Measurements from ENCODE around the gene ZBP1. TPM values are rescaled to one million over a fixed set of nuclear protein-coding genes. Genes with fewer than 3 reads are reported as not detected.

ZBP1 gene
- total RNA-seq, 1 experiment from 2014 or later = not detected

DNA sequence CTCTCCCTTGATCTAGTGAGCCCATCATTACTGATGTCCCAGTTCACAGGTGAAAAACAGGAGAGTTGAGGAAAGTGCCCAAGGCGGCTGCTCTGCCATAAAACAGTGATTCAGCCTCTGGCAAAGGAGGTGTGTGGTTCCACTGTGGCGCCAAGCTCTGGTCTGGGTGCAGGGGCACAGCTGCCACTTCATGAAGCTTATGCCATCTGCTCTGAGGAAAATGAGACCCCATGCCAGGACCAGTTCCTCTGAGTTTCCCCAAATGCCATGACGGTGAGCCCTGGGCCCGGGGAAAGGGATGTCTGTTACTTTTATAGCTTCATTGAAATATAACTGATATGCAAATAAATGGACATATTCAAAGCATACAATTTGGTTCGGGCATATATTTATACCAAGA is 33.7 kb upstream of the ZBP1 start:
- ATAC-seq = no peak

More for the DNA sequence above, 33.7 kb upstream of the ZBP1 start:
- Histone ChIP-seq H3K4me1 (ENCODE audit: control insufficient read depth in 1 of 2, insufficient read depth in 2 of 2, low read length in 2 of 2) (no peaks in the 10 kb centered on the region), H3K79me2 (ENCODE audit: insufficient read depth, low read length) (no peaks in the 10 kb centered on the region), H3K9me2 (ENCODE audit: insufficient read depth) (no peaks in the 10 kb centered on the region), H3K27me3 (ENCODE audit: insufficient read depth, low read length) (peaks cover 20% of the 10 kb centered on the region), H3K9ac (ENCODE audit: low read length) (no peak overlapping the region), H3K27ac (ENCODE audit: low read depth, low read length) (no peak overlapping the region), H4K20me1 (ENCODE audit: insufficient read depth) (no peaks in the 10 kb centered on the region), H3K36me3 (ENCODE audit: control insufficient read depth in 1 of 2, insufficient read depth in 2 of 2, low read length in 2 of 2) (no peaks in the 10 kb centered on the region), H3K9me3 (ENCODE audit: control insufficient read depth in 1 of 2, insufficient read depth in 1 of 2, low read depth in 1 of 2, low read length in 2 of 2) (no peaks in the 10 kb centered on the region), H2AFZ (ENCODE audit: low read depth, low read length, poor library complexity, severe bottlenecking) (no peak overlapping the region), H3K4me3 (replicated peaks in 1 of 2; ENCODE audit: low read depth in 1 of 2, low read length in 2 of 2) (no peak overlapping the region), H3K4me2 (ENCODE audit: low read length) (no peak overlapping the region)
- RAD21 ChIA-PET (ENCODE audit: low non-redundant PET in 1 of 2, low total read pairs in 2 of 2, uncharacterized antibody in 2 of 2, unreplicated experiment in 2 of 2) = no interaction called here
- no TSS peak for BruUV-seq (replicated peaks)
- intact Hi-C loops (cut with micrococcal nuclease) = loop anchor here (1.0 to 5.0 kb wide), 3 partner anchors 373 to 525 kb away; no protein-coding TSS in a partner anchor
- POLR2A ChIA-PET = no interaction called here
- no peak for DNase-seq (ENCODE audit: low read depth, low spot score)
- TF ChIP-seq SRF (IDR thresholded peaks at IDR 0.05; ENCODE audit: low read depth) (no peak), ZFX (IDR thresholded peaks at IDR 0.05) (no peak), EGR1 (IDR thresholded peaks at IDR 0.05; ENCODE audit: low read depth) (no peak), SP1 (IDR thresholded peaks at IDR 0.05; ENCODE audit: low read depth) (no peak), JUND (IDR thresholded peaks at IDR 0.05) (no peak), EZH2phosphoT487 (IDR thresholded peaks at IDR 0.05; ENCODE audit: borderline replicate concordance) (no peak), CEBPB (IDR thresholded peaks at IDR 0.05; ENCODE audit: low read depth) (no peak), RAD21 (IDR thresholded peaks at IDR 0.05; ENCODE audit: low read depth) (no peak), POLR2AphosphoS5 (IDR thresholded peaks at IDR 0.05; ENCODE audit: low read depth, low read length) (no peak), TCF7L2 (IDR thresholded peaks at IDR 0.05; ENCODE audit: borderline replicate concordance, extremely low read depth, insufficient read depth, insufficient read length) (no peak), SIN3A (IDR thresholded peaks at IDR 0.05; ENCODE audit: low read depth) (no peak), ZNF274 (IDR thresholded peaks at IDR 0.05; ENCODE audit: low read depth, low read length) (no peak), POLR2A (IDR thresholded peaks at IDR 0.05; ENCODE audit: borderline replicate concordance, extremely low read depth, insufficient read depth, insufficient read length) (no peak), FOSL1 (IDR thresholded peaks at IDR 0.05; ENCODE audit: low read depth) (no peak)
- TF ChIP-seq, protein P1, sequence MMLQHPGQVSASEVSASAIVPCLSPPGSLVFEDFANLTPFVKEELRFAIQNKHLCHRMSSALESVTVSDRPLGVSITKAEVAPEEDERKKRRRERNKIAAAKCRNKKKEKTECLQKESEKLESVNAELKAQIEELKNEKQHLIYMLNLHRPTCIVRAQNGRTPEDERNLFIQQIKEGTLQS (IDR thresholded peaks at IDR 0.05) = no peak
- TF ChIP-seq, protein P2, sequence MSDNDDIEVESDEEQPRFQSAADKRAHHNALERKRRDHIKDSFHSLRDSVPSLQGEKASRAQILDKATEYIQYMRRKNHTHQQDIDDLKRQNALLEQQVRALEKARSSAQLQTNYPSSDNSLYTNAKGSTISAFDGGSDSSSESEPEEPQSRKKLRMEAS (IDR thresholded peaks at IDR 0.05) = no peak
- TF ChIP-seq, protein P3, sequence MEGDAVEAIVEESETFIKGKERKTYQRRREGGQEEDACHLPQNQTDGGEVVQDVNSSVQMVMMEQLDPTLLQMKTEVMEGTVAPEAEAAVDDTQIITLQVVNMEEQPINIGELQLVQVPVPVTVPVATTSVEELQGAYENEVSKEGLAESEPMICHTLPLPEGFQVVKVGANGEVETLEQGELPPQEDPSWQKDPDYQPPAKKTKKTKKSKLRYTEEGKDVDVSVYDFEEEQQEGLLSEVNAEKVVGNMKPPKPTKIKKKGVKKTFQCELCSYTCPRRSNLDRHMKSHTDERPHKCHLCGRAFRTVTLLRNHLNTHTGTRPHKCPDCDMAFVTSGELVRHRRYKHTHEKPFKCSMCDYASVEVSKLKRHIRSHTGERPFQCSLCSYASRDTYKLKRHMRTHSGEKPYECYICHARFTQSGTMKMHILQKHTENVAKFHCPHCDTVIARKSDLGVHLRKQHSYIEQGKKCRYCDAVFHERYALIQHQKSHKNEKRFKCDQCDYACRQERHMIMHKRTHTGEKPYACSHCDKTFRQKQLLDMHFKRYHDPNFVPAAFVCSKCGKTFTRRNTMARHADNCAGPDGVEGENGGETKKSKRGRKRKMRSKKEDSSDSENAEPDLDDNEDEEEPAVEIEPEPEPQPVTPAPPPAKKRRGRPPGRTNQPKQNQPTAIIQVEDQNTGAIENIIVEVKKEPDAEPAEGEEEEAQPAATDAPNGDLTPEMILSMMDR (IDR thresholded peaks at IDR 0.05 in 2 of 3, conservative IDR thresholded peaks at IDR 0.05 in 1 of 3; ENCODE audit: borderline replicate concordance in 1 of 3, insufficient read depth in 1 of 3, low read depth in 2 of 3, low read length in 2 of 3) = no peak
- TF ChIP-seq, protein P4, sequence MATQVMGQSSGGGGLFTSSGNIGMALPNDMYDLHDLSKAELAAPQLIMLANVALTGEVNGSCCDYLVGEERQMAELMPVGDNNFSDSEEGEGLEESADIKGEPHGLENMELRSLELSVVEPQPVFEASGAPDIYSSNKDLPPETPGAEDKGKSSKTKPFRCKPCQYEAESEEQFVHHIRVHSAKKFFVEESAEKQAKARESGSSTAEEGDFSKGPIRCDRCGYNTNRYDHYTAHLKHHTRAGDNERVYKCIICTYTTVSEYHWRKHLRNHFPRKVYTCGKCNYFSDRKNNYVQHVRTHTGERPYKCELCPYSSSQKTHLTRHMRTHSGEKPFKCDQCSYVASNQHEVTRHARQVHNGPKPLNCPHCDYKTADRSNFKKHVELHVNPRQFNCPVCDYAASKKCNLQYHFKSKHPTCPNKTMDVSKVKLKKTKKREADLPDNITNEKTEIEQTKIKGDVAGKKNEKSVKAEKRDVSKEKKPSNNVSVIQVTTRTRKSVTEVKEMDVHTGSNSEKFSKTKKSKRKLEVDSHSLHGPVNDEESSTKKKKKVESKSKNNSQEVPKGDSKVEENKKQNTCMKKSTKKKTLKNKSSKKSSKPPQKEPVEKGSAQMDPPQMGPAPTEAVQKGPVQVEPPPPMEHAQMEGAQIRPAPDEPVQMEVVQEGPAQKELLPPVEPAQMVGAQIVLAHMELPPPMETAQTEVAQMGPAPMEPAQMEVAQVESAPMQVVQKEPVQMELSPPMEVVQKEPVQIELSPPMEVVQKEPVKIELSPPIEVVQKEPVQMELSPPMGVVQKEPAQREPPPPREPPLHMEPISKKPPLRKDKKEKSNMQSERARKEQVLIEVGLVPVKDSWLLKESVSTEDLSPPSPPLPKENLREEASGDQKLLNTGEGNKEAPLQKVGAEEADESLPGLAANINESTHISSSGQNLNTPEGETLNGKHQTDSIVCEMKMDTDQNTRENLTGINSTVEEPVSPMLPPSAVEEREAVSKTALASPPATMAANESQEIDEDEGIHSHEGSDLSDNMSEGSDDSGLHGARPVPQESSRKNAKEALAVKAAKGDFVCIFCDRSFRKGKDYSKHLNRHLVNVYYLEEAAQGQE (IDR thresholded peaks at IDR 0.05; ENCODE audit: low read depth) = no peak
- CTCF ChIA-PET = interaction anchor here (0.8 to 3.3 kb wide), 4 partner anchors 11 to 527 kb away, joined by 3 to 22 read pairs (median 3); no protein-coding TSS in a partner anchor

Measured in HCT116 (cell line).